HCT116 (cell line): ENCODE results near the gene ESR1. TPM values are rescaled to one million over a fixed set of nuclear protein-coding genes. Genes with fewer than 3 reads are reported as not detected.

Experiments used
- ATAC-seq: fragments of 200-7000 bp; cut with Tn5 transposase; 2 replicates; pipeline ENCODE4 v1.9.1; 2020; ENCODE audit warnings: mild to moderate bottlenecking, moderate library complexity
- BruUV-seq: library from RNA; stranded (reverse); fragments of 400-500 nt; replicated peaks from 2 replicates; lab custom pipeline; 2021; lab: Mats Ljungman, UMichigan
- CTCF ChIA-PET: fragments of 300-600 bp; sonication (Branson Sonifier 250); formaldehyde crosslinking; loops from one replicate; lab custom pipeline; 2021; ENCODE audit warnings: antibody characterized with exemption; lab: Charles Lee
- POLR2A ChIA-PET: fragments of 300-600, 350-600 bp; sonication (Branson Sonifier 250); formaldehyde crosslinking; loops from one replicate; lab custom pipeline; 2021; ENCODE audit warnings: antibody characterized with exemption; lab: Charles Lee
- RAD21 ChIA-PET, 2 experiments: fragments of 300-600 bp; sonication (Branson Sonifier 250); formaldehyde crosslinking; loops; one replicate each; lab custom pipeline; 2023; ENCODE audit warnings: low total read pairs in 2 of 2; ENCODE audit not compliant: uncharacterized antibody in 2 of 2, unreplicated experiment in 2 of 2, low non-redundant PET in 1 of 2; lab: Charles Lee
- DNase-seq: peaks from one replicate; pipeline ENCODE4 v3.0.0-alpha.2; 2010; ENCODE audit warnings: low read depth, low spot score
- H2AFZ ChIP-seq: fragments of 200-600 bp; shearing (Covaris generic), sonication (generic); 2 replicates; pipeline ENCODE4 v1.6.1; 2017; ENCODE audit warnings: low read depth, mixed run types, mixed read lengths, antibody characterized with exemption, low read length; ENCODE audit not compliant: poor library complexity, severe bottlenecking
- H3K27ac ChIP-seq: 2 replicates; pipeline ENCODE4 v1.5.1; 2012; ENCODE audit warnings: low read depth, low read length
- H3K27me3 ChIP-seq: fragments of 200-600 bp; sonication (generic); 2 replicates; pipeline ENCODE4 v1.6.1; 2016; ENCODE audit warnings: mixed run types, low read length, mixed read lengths; ENCODE audit not compliant: insufficient read depth
- H3K36me3 ChIP-seq, 2 experiments: fragments of 200-500 bp in 1 of 2; fragments of 200-600 bp in 1 of 2; sonication (Bioruptor generic) in 1 of 2; sonication (generic) in 1 of 2; 2 replicates each; pipeline versions ENCODE4 v1.5.1 to v1.6.1; 2014 to 2016; ENCODE audit warnings: low read length in 2 of 2, inconsistent platforms in 1 of 2, mixed read lengths in 1 of 2, mixed run types in 1 of 2; ENCODE audit not compliant: insufficient read depth in 2 of 2, control insufficient read depth in 1 of 2
- H3K4me1 ChIP-seq, 2 experiments: fragments of 200-600 bp in 1 of 2; sonication (generic) in 1 of 2; 2 replicates each; pipeline versions ENCODE4 v1.5.1 to v1.6.1; 2012 to 2017; ENCODE audit warnings: low read length in 2 of 2, inconsistent platforms in 1 of 2, mild to moderate bottlenecking in 1 of 2, mixed read lengths in 1 of 2, mixed run types in 1 of 2, moderate library complexity in 1 of 2; ENCODE audit not compliant: insufficient read depth in 2 of 2, control insufficient read depth in 1 of 2
- H3K4me2 ChIP-seq: fragments of 200-600 bp; sonication (generic); 2 replicates; pipeline ENCODE4 v1.6.1; 2017; ENCODE audit warnings: mixed run types, low read length, mixed read lengths
- H3K4me3 ChIP-seq, 2 experiments: fragments of 200-600 bp in 1 of 2; sonication (generic) in 1 of 2; replicated peaks in 1 of 2; 2 replicates each; pipeline ENCODE4 v1.5.1; 2011 to 2016; ENCODE audit warnings: low read length in 2 of 2, control low read depth in 1 of 2, low read depth in 1 of 2, mild to moderate bottlenecking in 1 of 2, mixed read lengths in 1 of 2, mixed run types in 1 of 2
- H3K79me2 ChIP-seq: fragments of 200-600 bp; sonication (generic); 2 replicates; pipeline ENCODE4 v1.6.1; 2017; ENCODE audit warnings: mild to moderate bottlenecking, mixed run types, low read length, moderate library complexity, mixed read lengths; ENCODE audit not compliant: insufficient read depth
- H3K9ac ChIP-seq: fragments of 200-600 bp; sonication (generic); 2 replicates; pipeline ENCODE4 v1.6.1; 2016; ENCODE audit warnings: low read length, mixed read lengths
- H3K9me2 ChIP-seq: fragments of 200-600 bp; sonication (generic), shearing (Covaris generic); 2 replicates; pipeline ENCODE4 v1.6.1; 2017; ENCODE audit warnings: mixed run types, mild to moderate bottlenecking, moderate library complexity; ENCODE audit not compliant: insufficient read depth
- H3K9me3 ChIP-seq, 2 experiments: fragments of 200-500 bp in 1 of 2; fragments of 200-600 bp in 1 of 2; sonication (Bioruptor generic) in 1 of 2; sonication (generic) in 1 of 2; 2 replicates each; pipeline ENCODE4 v1.6.1; 2014 to 2017; ENCODE audit warnings: low read length in 2 of 2, mixed read lengths in 2 of 2, inconsistent platforms in 1 of 2, low read depth in 1 of 2, mild to moderate bottlenecking in 1 of 2, mixed run types in 1 of 2, moderate library complexity in 1 of 2; ENCODE audit not compliant: control insufficient read depth in 1 of 2, insufficient read depth in 1 of 2
- H4K20me1 ChIP-seq: fragments of 200-600 bp; sonication (generic), shearing (Covaris generic); 2 replicates; pipeline ENCODE4 v1.6.1; 2017; ENCODE audit warnings: mixed run types, mild to moderate bottlenecking, moderate library complexity; ENCODE audit not compliant: insufficient read depth
- EGR1 ChIP-seq: IDR thresholded peaks from 2 replicates; pipeline ENCODE4 v1.6.1; 2012; ENCODE audit warnings: low read depth
- ELF1 ChIP-seq: IDR thresholded peaks from 2 replicates; pipeline ENCODE4 v1.6.1; 2012; ENCODE audit warnings: low read depth, borderline replicate concordance
- EZH2 ChIP-seq: fragments of 200-600 bp; sonication (generic); IDR thresholded peaks from 2 replicates; pipeline ENCODE4 v1.6.1; 2017; ENCODE audit warnings: antibody characterized with exemption, mixed run types
- RAD21 ChIP-seq: IDR thresholded peaks from 2 replicates; pipeline ENCODE4 v1.6.1; 2012; ENCODE audit warnings: low read depth, mild to moderate bottlenecking
- REST ChIP-seq: IDR thresholded peaks from 2 replicates; pipeline ENCODE4 v1.6.1; 2012; ENCODE audit warnings: low read depth
- SP1 ChIP-seq: IDR thresholded peaks from 2 replicates; pipeline ENCODE4 v1.6.1; 2012; ENCODE audit warnings: low read depth
- SRF ChIP-seq: IDR thresholded peaks from 2 replicates; pipeline ENCODE4 v1.6.1; 2012; ENCODE audit warnings: low read depth
- ZNF274 ChIP-seq: fragments of 200-500 bp; sonication (Bioruptor generic); IDR thresholded peaks from 2 replicates; pipeline ENCODE4 v1.6.1; 2014; ENCODE audit warnings: mild to moderate bottlenecking, low read depth, low read length, inconsistent platforms
- intact Hi-C: fragments of 100-400 bp; cut with micrococcal nuclease; formaldehyde crosslinking; loops from 2 replicates; pipeline ENCODE4 v1.10.0; 2022
- total RNA-seq: library from RNA; stranded (reverse); gene quantifications from one replicate; pipeline ENCODE4 v1.2.1, GENCODE V29; 2021; ENCODE audit not compliant: unreplicated experiment

The ESR1 gene
- total RNA-seq, 1 experiment from 2014 or later: 0.17 TPM

GRCh38 chr6:151847064-151847463 lies 39.6 kb downstream of the ESR1 start:
- no peaks in the 10 kb centered on the region for H3K4me1 ChIP-seq
- intact Hi-C loops: no loop called here
- DNase-seq (no peak), ATAC-seq (no peak)
- H2AFZ ChIP-seq: no peak overlapping the region
- BruUV-seq: no TSS peak
- H3K27me3 ChIP-seq: peaks cover 5% of the 10 kb centered on the region; the same call in 1 of the 2 replicates
- no peak overlapping the region for H3K4me2 ChIP-seq
- H3K36me3 ChIP-seq: no peaks in the 10 kb centered on the region
- no peak overlapping the region for H3K4me3 ChIP-seq
- RAD21 ChIA-PET: no interaction called here
- no peaks in the 10 kb centered on the region for H3K9me3 ChIP-seq
- CTCF ChIA-PET: no interaction called here
- H3K27ac ChIP-seq: no peak overlapping the region
- no peaks in the 10 kb centered on the region for H4K20me1 ChIP-seq
- no peaks in the 10 kb centered on the region for H3K79me2 ChIP-seq
- H3K9ac ChIP-seq: no peak overlapping the region
- no peaks in the 10 kb centered on the region for H3K9me2 ChIP-seq
- no peak for TF ChIP-seq SP1
- TF ChIP-seq SRF: no peak
- no peak for TF ChIP-seq EZH2
- TF ChIP-seq REST: peak; percentile 81
- no peak for TF ChIP-seq RAD21
- POLR2A ChIA-PET: no interaction called here

GRCh38 chr6:151850479-151851003 lies 43.1 kb downstream of the ESR1 start:
- Histone ChIP-seq H4K20me1 (no peaks in the 10 kb centered on the region), H3K4me2 (no peak overlapping the region), H3K27ac (no peak overlapping the region), H3K9me3 (no peaks in the 10 kb centered on the region), H3K4me1 (no peaks in the 10 kb centered on the region), H3K27me3 (peaks cover 5% of the 10 kb centered on the region; the same call in 1 of the 2 replicates), H3K9ac (no peak overlapping the region), H3K79me2 (no peaks in the 10 kb centered on the region)
- POLR2A ChIA-PET: no interaction called here
- no peak for DNase-seq
- intact Hi-C loops: no loop called here
- no peak for ATAC-seq
- TF ChIP-seq ELF1 (no peak), EGR1 (no peak), ZNF274 (no peak)
- TF ChIP-seq, all 23 proteins: peak for 0
- Histone ChIP-seq H2AFZ (no peak overlapping the region), H3K9me2 (no peaks in the 10 kb centered on the region), H3K4me3 (no peak overlapping the region), H3K36me3 (no peaks in the 10 kb centered on the region)
- CTCF ChIA-PET: no interaction called here
- RAD21 ChIA-PET: no interaction called here
- no TSS peak for BruUV-seq
